NCI-H524 (cell line): ENCODE measurements around the gene CD101.
A peak's percentile ranks its signal among the peaks of the same experiment; 100 is the strongest.

Experiments
- DNase-seq, 2 experiments: peaks; one replicate each; lab custom pipeline; 2025; lab: John Stamatoyannopoulos, UW

Gene CD101

GRCh38 chr1:117054068-117054467 is 52.5 kb downstream of the CD101 start:
- DNase-seq = no peak

GRCh38 chr1:117058810-117059209 is 57.2 kb downstream of the CD101 start:
- peak; percentile 33 to 74 for DNase-seq

- DNase-seq = peak; percentile 37 to 57
These were observed 57.7 kb downstream of the CD101 start for GRCh38 chr1:117059334-117059677.

- DNase-seq = peak; percentile 98 to 99
These were observed 58.3 kb downstream of the CD101 start, which contains the start of gene TTF2 for GRCh38 chr1:117059678-117060440. TTF2 (plus strand) TSS chr1:117060326; CDS start chr1:117060347, 21 bp downstream.

GRCh38 chr1:117060441-117061317 is 59.1 kb downstream of the CD101 start:
- DNase-seq = peak in 1 of 2 experiments; percentile 27

GRCh38 chr1:117061986-117062415 is 60.4 kb downstream of the CD101 start:
- no peak for DNase-seq

- no peak for DNase-seq
These were observed 64.8 kb downstream of the CD101 start for GRCh38 chr1:117066367-117066766.

GRCh38 chr1:117067533-117068370 is 66.2 kb downstream of the CD101 start:
- peak in 1 of 2 experiments; percentile 41 for DNase-seq

GRCh38 chr1:117068580-117068979 is 67.0 kb downstream of the CD101 start:
- DNase-seq = no peak

- no peak for DNase-seq
These were observed 67.8 kb downstream of the CD101 start for GRCh38 chr1:117069220-117069844.

- DNase-seq = no peak
These were observed 68.6 kb downstream of the CD101 start for GRCh38 chr1:117070124-117070523.

GRCh38 chr1:117076648-117077047 is 75.1 kb downstream of the CD101 start:
- DNase-seq = no peak

- no peak for DNase-seq
These were observed 75.7 kb downstream of the CD101 start for GRCh38 chr1:117077267-117077666.

- DNase-seq = no peak
These were observed 78.2 kb downstream of the CD101 start for GRCh38 chr1:117079737-117080136.

GRCh38 chr1:117084231-117084630 is 82.7 kb downstream of the CD101 start:
- DNase-seq = no peak
